ENCODE measurements around the gene ERN1.

Gene ERN1

DNA sequence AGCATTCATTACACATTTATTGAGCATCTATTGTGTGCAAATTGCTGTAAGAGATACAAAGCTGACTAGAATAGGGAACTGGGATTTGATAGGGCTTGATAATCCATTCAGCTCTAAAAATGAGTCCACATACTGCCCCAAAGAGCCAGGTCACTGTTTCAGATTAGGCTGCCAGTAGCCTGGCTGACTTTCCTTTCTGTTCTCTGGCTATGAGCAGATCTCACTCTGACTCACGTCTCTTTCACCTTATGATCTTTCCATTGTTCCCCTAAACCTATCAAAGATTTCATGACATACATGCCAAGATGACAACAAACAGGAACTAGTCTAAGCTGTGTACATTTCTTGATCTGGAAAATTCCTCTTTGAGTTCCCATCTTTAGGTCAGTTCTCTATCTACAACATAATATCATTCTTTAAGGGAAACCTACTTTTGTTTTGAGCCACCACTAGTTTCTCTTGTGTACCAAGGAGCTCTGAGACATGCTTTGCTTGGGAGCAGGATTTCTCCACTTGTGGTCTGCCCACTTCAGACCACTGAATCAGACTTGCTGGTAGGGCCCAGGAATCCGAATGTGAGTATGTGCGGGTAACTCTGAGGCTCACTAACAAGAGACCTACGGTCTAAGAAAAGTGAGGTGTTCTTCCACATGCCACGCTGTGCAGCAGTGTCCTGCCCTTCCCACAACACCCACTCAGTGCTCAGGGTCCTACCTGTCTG, 68.6 kb downstream of the ERN1 start:
- no peak for TF ChIP-seq CTCF (IDR thresholded peaks at IDR 0.05; ENCODE audit: low read depth, low read length)
- DNase-seq (ENCODE audit: extremely low read depth, low read depth), result no peak

DNA sequence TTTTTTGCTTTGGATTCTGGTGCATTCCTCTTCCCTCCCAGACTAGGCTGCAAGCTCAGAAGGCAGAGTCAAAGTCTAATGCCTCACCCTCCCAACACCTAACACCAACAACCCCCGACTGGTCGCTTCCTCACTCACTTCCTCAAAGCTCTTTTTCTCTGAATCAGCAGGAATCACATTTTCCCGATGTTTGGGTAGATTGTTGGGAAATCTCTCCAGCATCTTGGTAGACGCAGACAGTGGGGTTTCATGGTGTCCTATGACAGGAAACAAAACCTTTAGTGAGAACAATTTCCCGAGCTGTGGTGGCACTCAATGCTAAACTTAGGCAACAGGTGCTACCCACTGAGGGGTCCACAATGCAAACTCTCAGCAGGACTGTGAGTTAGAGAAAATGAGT, 69.6 kb downstream of the ERN1 start:
- TF ChIP-seq CTCF (IDR thresholded peaks at IDR 0.05; ENCODE audit: low read depth, low read length), result no peak
- no peak for DNase-seq (ENCODE audit: extremely low read depth, low read depth)

DNA sequence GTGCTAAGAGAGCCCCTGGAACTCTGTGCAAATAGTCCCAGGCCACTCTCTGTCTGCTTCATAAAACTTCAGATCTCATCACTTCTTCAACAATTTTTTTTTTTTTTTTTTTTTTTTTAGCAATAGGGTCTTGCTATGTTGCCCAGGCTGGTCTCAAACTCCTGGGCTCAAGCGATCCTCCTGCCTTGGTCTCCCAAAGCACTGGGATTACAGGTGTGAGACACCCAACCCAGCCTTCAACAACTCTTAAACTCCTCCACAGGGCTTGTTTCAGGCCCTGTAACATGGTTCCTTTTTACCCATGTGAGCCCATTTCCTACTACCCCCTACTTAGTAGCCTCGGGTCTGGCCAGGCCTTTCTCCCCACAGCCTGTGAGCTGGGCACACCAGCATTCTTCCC, 70.2 kb downstream of the ERN1 start:
- DNase-seq (ENCODE audit: extremely low read depth, low read depth), result no peak
- TF ChIP-seq CTCF (IDR thresholded peaks at IDR 0.05; ENCODE audit: low read depth, low read length), result no peak

GRCh38 chr17:64058621-64059020, 71.3 kb downstream of the ERN1 start:
- TF ChIP-seq CTCF (IDR thresholded peaks at IDR 0.05; ENCODE audit: low read depth, low read length), result no peak
- no peak for DNase-seq (ENCODE audit: extremely low read depth, low read depth)

- no peak for DNase-seq (ENCODE audit: extremely low read depth, low read depth)
- TF ChIP-seq CTCF (IDR thresholded peaks at IDR 0.05; ENCODE audit: low read depth, low read length), result no peak
Measured at GRCh38 chr17:64057701-64058263, 72.2 kb downstream of the ERN1 start.

GRCh38 chr17:64056269-64057005, 73.5 kb downstream of the ERN1 start:
- DNase-seq (ENCODE audit: extremely low read depth, low read depth), result no peak
- TF ChIP-seq CTCF (IDR thresholded peaks at IDR 0.05; ENCODE audit: low read depth, low read length), result no peak
